GM21717 (cell line): Measurements from ENCODE around the gene IRF3.
A peak's percentile ranks its signal among the peaks of the same experiment; 100 is the strongest.
"Not testable (repeated sequence)": the region's sequence is repeated elsewhere in the genome, so short reads cannot be mapped to it uniquely, and the experiment has no call there.

Experiments used
- ATAC-seq: cut with Tn5 transposase; IDR thresholded peaks from one replicate; pipeline ENCODE4 v1.9.1; 2021; ENCODE audit warnings: mild to moderate bottlenecking, moderate library complexity; ENCODE audit not compliant: unreplicated experiment

The IRF3 gene

DNA sequence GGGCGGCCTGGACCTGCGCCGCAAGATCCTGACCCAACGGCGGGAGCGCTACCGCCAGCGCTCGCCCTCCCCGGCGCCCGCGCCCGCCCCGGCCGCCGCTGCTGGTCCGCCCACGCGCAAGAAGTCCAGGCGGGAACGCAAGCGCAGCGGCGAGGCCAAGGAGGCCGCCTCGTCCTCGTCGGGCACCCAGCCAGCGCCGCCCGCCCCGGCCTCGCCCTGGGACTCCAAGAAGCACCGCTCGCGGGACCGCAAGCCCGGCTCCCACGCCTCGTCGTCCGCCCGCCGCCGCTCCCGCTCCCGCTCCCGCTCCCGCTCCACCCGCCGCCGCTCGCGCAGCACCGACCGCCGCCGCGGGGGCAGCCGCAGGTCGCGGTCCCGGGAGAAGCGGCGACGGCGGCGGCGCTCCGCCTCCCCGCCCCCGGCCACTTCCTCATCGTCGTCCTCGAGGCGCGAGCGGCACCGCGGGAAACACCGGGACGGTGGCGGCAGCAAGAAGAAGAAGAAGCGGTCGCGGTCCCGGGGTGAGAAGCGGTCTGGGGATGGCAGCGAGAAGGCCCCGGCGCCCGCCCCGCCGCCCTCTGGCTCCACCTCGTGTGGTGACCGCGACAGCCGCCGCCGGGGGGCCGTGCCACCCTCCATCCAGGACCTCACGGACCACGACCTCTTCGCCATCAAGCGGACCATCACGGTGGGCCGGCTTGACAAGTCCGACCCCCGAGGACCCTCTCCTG is 13.7 kb downstream of the IRF3 start:
- no peak for ATAC-seq

DNA sequence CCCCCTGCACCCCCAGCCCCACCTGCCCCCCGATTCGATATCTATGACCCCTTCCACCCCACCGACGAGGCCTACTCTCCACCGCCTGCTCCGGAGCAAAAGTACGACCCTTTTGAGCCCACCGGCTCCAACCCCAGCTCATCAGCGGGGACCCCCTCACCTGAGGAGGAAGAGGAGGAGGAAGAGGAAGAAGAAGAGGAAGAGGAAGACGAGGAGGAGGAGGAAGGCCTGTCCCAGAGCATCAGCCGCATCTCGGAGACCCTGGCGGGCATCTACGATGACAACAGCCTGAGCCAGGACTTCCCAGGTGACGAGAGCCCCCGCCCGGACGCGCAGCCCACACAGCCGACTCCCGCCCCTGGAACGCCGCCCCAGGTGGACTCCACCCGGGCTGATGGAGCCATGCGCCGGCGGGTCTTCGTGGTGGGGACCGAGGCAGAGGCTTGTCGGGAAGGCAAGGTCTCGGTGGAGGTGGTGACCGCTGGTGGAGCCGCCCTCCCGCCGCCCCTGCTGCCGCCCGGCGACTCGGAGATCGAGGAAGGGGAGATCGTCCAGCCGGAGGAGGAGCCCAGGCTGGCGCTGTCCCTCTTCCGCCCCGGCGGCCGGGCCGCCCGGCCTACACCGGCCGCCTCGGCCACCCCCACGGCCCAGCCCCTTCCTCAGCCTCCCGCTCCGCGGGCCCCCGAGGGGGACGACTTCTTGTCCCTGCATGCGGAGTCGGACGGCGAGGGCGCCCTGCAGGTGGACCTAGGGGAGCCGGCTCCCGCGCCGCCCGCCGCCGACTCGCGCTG is 14.4 kb downstream of the IRF3 start:
- no peak for ATAC-seq

DNA sequence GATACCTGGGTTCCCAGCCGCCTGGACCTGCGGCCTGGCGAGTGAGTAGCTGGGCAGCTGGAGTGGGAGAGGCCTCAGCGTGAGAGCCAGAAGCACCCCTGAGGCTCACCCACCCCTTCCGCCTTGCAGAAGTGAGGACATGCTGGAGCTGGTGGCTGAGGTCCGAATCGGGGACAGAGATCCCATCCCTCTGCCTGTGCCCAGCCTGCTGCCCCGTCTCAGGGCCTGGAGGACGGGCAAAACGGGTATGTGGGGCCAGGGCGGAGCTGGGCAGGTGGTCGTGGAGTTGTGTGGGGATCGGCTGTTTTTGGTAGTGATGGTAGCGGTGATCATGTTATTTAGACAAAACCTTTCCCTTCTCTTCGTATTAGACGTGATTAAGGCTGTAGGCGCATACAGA is 19.1 kb downstream of the IRF3 start:
- ATAC-seq, result no peak

DNA sequence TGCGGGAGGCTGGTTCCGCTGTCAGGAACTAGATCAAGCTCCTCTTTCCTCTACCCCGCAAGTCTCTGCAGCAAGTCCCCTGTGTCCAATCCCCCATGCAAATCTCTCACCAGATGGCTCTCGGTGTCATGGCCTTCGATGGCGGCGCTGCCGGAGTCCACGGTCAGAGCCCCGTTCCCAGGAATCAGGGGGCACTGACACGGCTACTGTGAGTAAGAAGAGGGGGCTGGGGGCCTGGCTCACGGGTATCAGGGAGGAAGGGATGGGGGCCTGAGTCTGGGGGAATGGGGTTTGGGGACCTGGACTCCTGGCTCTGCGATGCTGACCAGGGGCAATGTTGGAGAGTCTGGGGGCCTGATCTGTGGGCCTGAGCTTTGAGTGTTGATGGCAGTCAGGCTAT is 19.7 kb downstream of the IRF3 start:
- no peak for ATAC-seq

DNA sequence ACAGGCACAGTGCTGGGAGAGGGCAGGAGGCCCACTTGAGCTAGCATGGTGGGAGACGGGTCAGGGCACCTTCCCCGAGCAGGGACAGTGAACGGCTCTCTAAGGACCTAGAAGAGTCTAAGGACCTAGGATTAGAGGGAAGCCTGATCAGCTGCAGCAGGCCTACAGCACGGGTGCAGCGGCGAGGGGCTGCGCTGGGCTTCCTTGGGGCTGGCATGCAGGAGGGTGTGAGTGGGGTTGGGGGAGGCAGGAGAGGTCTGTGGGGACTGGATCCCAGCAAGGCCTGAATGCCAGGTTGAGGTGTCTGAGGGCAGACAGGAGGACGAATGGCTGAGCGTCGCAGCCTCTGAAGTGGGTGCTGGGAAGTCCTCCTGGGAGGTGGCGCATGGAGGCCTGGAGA is 20.1 kb downstream of the IRF3 start:
- ATAC-seq, result no peak

DNA sequence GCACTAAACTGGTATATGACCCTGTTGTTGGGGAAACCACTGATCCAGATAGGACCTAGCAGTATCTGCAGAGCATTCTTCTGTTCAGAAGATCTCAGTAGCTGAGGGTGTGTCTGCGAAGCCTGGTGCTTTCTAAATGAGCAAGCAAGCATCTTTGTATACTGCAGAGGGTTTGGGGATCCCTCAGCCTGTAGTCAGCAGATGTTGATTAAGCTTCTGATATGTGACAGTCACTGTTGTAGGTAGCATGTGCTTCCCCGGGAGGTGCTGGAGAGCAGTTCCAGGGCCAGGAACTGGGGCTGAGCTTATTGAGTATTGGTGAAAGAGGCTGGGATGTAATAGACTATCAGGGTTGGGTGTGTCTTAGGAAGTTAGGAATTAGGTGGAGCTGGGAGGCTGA is 22.2 kb downstream of the IRF3 start:
- no peak for ATAC-seq

DNA sequence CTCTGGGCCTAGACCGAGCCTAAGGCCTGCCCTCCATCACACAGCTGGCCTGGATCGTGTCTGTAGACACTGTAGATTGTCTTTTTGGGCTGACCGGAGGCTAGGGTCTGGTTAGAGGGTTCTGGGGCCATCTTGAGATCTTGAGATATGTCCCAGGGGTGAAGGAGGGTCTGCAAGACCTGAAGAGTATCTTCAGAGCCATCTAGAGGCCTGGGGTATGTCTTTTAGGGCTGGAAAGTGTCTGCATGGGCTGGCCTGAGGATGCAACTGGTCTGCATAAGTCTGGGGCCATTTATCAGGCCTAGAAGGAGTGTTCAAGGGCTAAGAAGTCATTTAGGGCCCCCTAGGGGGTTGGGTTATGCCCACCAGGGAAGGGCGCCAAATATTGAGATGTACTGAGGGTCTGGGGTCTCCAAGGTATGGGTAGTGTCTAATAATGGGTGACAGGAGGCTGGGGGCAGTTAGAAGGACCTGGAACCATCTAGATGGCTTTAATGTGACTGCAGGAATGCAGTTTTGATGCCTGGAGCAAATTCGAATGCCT is 23.1 kb downstream of the IRF3 start:
- no peak for ATAC-seq

DNA sequence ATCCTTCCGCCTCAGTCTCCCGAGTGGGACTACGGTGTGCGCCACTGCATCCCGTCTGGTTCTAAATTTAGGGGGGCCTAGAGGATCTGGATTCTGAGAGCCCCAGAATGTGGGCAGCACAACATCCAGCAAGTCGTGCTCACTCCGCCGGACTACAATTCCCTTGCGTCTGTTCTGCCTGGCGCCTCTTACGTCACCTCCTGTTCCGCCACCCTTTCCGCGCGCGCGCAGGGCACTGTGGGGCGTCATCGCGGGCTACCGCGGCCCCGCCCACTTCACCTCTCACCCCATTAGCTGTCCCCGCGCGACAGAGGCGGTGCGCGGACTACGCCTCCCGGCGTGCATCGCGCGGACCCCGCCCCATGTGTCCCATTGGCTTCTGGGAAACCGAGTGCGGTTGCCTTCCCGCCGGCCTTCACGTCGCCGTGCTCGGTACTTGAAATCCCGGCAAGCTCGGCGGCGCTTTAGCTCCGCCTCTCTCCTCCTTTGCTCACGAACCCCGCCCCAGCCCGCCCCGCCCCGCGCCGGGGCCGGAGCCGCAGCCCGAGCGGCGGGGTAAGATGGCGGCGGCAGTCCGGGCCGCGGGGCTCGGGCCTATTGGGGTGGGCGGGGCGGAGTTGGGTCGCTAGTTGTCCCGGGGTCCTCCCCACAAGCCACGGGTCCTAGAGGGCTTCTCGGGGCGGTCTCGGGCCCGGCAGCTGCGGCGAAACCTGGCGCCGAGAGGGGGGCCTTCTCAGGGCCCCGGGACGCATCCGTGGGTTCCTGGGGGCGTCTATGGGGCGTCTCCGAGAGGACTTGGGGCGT is 23.8 kb downstream of the IRF3 start, which contains the start of gene SCAF1:
SCAF1 (plus strand) TSS at position 522 of the 804 bp plus-strand sequence. CDS start 2,818 bp downstream, outside the sequence.
- ATAC-seq, result peak; percentile 46

DNA sequence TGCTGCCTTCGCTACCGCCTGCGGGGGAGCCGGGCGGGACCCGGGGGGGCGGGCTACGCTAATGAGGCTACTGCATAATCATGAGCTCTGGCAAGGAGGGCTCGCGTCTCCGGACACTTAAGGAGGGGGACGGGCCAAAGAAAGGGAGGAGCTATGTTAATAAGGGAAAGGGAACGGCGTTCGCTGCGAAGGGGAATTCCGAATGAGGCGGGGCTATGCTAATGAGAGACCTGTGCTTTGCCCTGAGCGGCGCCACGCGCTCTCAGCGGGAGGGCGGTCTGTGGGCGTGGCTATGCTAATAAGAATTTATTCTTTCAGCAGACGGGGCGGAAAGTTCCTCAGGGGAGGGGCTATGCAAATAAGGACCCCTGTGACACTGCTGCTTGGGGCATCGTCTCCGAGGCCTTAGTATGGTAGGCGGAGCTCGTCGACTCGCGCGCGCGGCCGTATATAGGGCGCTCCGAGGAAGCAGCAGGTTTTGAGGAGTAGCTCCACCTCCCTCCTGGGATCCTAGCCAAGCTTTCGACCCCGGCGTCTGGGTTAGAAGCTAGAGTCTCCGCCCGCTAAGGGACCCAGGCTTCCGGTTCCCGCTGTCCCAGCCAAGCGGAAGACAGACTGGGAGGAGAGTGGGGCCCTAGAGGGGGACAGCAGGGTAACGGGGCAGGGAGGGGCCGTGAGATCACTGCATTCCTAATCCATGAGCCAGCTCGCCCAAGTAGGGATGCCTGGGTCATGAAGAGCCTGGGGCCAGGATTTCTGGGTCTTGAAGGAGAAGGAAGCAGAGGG is 25.4 kb downstream of the IRF3 start, which contains the start of gene RRAS:
RRAS (minus strand) TSS at position 31 of the 786 bp plus-strand sequence. CDS start 45 bp downstream, outside the sequence.
- ATAC-seq, result peak; percentile 56

DNA sequence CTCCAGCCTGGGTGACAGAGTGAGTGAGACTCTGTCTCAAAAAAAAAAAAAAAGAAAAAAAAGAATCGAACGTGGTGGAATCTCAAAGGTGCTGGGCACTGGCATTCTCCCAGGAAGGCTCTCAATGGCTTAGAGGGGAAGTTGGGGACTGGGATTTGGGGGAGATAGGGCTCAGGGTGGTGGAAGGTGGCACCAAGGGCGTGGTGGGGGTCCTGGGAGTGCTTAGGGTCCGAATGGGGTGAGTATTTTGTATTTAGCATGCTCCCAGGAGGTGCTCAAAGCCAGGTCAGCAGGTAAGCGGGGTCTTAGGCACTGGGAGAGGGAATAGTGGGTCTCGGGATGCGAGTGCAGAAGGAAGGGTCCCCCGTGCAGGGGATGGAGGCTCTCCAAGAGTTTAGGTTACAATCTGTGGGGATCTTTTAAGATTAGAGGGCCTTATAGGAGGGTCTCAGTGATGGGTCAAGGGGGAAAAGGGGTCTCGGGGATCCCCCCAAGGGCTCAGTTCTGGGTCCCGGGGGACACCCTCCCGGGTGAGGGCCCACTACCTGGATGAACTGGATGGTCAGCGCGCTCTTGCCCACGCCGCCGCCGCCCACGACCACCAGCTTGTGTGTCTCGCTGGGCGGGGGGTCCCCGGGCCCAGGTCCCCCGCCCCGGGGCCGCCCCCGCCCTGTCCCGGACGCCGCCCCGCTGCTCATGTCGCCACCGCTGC is 26.1 kb downstream of the IRF3 start:
- no peak for ATAC-seq

DNA sequence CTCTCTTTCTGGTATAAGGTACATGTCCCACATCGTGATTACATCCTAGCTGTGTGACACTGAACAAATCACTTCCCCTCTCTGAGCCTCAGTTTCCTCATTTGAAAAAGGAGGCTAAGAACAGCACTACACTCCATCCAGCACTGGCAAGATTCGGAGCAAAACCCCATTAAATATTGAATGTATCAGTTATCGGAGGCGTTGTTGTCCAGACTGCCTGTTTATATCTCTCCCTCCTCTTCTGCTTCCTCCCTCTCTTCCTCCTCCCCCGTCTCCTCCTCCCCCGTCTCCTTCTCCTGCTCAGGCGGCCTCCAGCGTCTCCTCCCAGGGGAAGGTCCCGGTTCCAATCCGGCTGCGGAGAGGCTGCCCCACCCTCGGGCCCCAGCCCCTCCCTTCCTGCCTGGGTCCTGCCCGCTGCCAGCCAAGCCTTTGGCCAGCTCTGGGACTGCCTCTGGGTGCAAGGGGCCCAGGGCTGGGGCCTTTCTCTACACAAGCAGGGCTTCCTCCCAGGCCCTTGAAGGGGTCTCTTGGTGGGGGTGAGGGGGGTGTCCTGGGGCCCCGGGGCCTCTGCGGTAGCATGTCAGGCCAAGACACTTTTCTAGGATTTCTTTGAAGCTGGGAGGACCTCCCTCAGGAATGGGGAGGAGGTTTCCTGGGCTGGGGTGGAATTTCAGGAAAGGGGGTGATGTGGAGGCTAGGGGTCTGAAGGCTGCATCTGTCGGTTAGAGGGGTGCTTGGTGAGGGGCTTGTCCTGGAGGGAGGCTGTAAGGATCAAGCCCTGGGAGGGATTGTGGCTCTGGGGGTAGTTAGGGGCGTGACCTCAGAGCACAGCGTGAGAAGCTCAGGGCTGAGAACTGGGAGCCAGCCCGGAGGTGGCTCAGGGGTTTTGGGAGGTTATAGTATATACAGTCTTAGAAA is 27.6 kb downstream of the IRF3 start:
- no peak for ATAC-seq

DNA sequence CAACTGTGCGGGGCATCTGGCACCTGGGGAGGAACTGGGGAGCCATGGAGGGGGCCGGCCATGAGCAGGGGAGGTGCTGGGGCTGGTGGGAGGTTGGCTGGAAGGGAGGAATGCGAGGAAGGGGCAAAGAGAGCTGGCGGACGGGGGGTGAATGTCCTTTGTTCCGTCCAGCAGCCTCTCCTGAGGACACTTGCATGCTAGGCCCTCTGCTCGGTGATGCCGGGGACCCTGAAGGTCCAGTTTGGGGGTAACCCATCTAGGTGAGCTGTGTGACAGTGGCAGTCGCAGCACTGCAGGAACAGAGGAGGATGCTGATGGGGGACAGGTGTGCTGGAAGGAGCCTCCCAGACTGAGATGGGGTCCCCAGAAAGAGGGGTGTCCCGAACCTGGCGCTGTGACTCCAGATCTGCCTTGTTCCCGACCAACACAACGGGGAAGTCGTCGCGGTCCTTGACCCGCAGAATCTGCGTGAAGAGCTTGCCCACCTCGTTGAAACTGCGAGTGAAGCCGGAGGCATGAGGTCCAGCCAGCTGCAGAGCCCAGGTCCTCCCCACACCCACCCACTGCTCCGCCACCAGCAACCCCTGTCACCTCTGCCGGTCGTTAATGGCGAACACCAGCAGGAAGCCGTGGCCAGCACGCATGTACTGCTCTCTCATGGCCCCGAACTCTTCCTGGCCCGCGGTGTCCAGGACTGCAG is 29.3 kb downstream of the IRF3 start:
- ATAC-seq, result no peak

DNA sequence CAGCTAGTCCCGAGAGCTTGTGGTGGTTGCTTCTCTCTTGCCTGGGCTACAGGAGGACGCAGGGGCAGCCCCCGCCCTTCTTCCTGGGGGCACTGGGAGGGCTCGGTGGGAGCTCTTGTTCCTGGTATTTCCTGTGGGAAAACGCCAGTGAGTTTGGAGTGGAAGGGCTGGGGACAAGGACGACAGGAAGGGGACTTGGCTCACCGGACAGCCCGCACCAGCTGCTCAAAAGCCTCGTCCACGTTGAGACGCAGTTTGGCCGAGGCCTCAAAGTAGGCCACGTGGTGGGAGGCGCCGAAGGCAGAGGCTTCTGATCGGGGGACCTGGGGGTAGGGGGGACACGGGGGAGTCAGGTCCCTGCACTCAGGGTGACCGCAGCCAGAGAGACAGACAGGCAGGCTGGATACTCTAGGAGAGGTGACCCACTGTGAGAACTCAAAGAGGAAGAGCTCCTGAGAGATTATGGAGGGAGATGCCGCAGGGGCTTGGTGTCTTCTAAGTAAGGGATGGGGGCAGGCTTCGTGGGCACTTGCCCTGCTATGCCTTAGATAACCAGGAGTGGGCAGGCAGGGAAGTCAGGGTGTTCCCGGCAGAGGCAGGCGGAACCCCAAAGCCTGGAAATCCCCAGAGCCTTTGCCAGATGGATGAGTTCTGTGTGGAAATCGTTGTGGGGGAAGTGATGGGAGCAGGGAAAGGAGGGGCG is 30.0 kb downstream of the IRF3 start:
- no peak for ATAC-seq

DNA sequence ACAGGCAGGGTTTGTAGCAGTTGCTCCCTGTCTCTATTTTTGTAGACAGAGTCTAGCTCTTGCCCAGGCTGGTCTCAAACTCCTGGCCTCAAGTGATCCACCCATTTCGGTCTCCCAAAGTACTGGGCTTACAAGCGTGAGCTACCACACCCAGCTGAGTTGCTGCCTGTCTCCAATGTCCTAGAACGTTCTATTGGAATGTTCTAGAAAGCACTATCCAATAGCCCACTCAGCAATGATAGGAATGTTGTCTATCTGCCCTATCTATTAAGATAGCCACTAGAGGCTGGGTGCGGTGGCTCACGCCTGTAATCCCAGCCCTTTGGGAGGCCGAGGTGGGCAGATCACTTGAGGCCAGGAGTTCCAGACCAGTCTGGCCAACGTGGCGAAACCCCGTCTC is 32.4 kb downstream of the IRF3 start:
- ATAC-seq, result not testable (repeated sequence)

DNA sequence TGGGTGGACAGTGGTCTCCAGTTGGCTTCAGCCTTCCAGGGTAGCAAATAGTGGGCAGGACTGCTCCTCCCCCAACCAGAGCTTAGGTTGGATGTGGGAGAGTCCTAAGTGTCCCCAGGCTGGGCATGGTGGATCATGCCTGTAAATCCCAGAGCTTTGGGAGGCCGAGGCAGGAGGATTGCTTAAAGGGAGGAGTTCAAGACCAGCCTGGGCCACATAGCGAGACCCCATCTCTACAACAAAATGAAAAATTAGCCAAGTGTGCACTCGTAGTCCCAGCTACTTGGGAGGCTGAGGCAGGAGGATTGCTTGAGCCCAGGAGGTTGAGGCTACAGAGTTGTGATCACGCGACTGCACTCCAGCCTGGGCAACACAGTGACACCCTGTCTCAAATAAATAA is 33.1 kb downstream of the IRF3 start:
- ATAC-seq, result no peak

DNA sequence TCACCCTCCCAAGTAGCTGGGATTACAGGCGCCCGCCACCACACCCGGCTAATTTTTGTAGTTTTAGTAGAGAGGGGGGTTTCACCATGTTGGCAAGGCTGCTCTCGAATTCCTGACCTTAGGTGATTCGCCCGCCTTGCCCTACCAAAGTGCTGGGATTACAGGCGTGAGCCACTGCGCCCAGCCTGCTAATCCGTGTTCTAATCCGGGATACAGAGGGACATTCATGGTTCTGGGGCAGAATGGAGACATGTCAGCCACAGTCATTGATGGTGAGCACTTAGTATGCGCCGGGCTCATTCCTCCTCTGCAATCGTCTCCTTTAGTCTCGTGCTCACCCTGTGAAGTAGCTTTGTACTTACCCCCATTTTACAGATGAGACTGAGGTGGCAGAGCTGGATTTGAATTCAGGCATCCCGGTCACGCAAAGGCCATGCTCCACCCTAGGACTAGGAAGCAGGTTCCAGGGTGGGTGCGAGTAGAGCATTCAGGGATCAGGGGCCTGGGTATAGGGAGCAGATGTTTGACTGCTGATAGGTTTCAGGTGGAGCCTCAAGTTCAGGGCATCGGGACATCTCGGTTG is 34.0 kb downstream of the IRF3 start:
- no peak for ATAC-seq

DNA sequence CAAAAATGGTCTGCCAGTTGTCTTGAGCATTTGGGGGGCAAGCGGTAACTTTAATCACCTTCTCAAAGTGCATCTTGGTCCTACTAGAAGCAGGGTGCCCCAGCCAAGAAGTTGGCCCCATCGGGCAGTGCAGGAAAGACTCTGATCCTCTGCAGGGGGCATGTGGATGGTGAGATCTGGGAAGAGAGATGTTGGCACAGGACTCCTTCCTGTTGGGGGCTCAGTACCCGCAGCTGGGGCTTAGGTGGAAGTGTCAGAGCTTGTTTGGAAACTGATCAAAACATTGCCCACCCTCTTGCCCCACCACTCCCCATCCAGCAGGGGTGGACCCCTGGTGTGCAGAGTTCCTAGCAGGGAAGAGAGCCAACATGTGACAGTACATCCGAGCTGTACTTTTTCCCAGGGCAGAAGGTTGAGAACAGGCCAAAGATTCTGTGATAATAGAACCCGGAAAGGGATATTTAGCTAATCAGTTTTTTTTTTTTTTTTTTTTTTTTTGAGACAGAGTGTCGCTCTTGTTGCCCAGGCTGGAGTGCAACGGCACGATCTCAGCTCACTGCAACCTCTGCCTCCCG is 34.6 kb downstream of the IRF3 start:
- ATAC-seq, result no peak
